Stimulated activated CD8-positive, alpha-beta memory T cell treated with anti-CD3 and anti-CD28 coated beads, Interleukin-2, amount 100 ng/mL, for 1 hour (primary cell): ENCODE data around the gene MPZL1.

Experiments used
- DNase-seq, 2 donors: peaks; one replicate each; pipeline ENCODE4 v3.0.0-alpha.2; 2020; ENCODE audit warnings: low read depth in 2 of 2

The MPZL1 gene

DNA sequence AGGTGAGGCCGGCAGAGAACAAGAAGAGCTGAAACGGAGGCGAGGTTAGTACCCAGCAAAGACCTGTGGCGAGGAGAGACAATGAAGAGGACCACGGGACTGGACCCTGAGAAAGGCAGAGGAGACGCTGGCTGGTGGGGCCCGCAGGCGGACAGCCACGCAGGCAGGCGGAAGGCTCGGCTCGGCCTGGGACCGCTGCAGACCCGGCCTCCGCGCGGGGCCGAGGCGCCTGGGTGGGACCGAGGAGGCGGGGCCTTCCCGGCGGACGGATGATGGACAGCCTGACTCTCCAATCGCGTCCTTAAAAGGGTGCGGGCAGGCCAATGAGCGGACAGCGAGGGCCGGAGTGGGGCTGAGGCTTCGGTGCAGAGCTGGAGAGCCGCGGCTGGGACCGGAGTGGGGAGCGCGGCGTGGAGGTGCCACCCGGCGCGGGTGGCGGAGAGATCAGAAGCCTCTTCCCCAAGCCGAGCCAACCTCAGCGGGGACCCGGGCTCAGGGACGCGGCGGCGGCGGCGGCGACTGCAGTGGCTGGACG lies at the start of gene MPZL1:
Gene MPZL1, plus strand, starts transcription at position 366 of the 535 bp plus-strand sequence. CDS start 170 bp downstream, outside the sequence.
- peak; percentile 85 to 90 for DNase-seq

- DNase-seq: no peak
These were observed 49.0 kb upstream of the MPZL1 start for GRCh38 chr1:167672831-167673230.

GRCh38 chr1:167673265-167673664 lies 48.5 kb upstream of the MPZL1 start:
- no peak for DNase-seq

DNA sequence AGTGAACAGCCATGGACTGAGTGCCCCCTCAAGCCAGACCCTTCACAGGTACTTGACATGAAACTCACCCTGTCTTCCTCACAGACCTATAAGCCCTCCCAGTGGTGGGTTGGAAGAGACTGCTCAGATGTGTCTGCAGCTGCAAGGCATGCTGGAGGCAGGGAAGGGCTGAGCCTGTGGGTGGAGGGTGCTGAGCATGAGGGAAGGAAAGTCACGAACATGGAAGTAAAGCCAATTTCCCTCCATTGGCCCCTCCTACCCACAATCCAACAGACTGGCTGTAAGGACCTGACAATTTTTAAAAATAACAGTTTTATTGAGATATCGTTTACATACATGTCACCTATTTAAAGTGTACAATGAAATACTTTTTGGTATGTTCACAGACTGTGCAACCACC lies 47.6 kb upstream of the MPZL1 start:
- no peak for DNase-seq

GRCh38 chr1:167675440-167675839 lies 46.3 kb upstream of the MPZL1 start:
- no peak for DNase-seq

GRCh38 chr1:167676205-167676915 lies 45.4 kb upstream of the MPZL1 start:
- DNase-seq: no peak

DNA sequence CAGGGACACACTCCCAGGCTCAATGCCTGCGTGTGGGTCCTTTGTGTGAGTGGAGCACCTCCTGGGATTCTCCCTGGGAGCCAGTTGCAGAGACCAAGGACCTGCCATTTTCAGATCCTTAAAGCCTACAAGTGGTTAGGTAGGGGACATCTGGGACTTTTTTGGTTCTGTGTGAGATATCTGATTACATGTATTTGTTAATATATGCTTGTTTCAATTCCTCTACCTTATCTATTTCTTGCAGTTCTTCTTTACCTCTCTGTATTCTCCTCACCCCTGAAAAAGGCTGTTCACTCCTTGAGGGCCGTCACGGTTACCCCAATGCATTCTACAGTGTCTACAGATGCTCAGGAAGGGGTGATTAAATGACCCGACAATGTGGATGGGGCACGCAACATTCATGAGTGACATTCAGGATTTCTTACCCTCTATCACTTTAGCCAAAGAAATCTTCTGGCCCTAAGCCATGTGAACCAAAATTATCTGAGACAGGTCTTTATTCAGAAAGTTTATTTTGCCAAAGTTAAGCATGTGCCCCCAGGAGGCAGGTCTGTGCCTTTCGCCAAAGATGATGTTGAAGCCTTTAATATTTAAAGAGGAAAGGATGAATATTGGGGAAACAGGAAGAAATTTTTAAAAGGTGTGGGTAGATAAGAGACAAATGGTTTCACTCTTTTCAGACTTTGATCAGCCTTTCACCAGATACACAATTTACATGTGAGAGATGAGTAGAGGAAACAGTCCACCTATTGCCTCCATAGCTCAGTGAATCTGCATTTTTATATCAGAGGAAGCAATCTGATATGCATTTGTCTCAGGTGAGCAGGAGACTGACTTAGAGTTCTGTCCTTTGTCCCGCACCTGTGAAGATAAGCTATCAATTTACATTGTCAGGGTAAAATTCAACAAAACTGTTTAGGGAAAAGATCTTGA lies 44.6 kb upstream of the MPZL1 start:
- DNase-seq: no peak

DNA sequence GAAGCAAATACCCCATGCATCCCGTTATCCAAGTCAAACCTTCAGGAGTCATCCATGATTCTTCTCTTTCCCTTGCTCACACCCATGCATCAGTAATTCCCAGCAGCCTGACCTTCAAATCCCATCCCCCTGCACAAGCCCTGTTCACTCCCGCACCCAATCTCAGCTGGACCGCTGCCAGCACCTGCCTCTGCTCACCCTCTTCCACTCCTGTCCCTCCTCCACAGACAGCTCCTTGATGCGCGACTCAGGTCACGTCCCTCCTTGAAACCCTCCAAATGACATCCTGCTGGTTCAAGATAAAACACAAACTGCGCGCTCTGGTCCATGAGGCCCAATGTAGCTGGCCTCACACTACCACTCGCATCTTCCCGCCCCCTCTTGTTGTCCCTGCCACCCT lies 43.4 kb upstream of the MPZL1 start:
- DNase-seq: no peak

DNA sequence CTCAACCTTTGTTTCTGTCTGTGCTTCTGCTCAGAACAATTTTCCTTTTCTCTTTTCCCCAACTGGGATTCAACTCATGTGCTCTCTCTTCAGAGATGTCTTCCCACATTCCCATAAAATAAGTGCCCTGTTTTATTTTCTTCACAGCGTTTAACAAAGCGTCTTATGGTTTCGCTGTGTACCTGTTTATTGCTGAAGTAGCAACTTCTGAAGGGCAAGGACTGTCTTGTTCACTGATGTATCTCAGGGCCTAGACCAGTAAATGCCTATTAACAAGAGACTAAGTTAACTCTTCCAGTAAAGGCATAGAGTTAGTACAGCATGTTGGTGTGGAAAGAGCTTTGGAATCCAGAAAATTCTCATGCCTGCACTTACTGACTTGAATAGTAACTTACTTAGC lies 42.9 kb upstream of the MPZL1 start:
- no peak for DNase-seq

- no peak for DNase-seq
These were observed 42.1 kb upstream of the MPZL1 start for GRCh38 chr1:167679714-167680113.

DNA sequence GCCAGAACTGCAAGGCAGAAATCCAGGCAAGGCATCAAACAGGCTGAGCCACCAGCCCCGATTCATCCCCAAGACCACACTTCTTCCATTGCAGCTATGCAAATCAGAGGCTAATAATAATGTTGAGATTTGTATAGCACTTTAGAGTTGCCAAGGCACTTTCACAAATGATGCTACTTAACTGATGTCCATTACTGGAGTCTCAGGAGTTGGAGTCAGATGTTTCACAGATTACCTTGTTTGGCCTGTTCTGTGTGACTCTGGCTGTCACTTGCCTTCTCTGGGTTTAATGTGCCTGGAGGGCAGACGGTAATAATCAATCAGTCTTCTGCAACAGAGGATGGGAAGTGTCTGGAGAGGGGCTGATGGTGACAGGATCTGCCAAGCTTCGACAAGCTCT lies 40.8 kb upstream of the MPZL1 start:
- no peak for DNase-seq

GRCh38 chr1:167681451-167682098 lies 40.2 kb upstream of the MPZL1 start:
- DNase-seq: no peak

GRCh38 chr1:167683226-167683625 lies 38.6 kb upstream of the MPZL1 start:
- DNase-seq: no peak

DNA sequence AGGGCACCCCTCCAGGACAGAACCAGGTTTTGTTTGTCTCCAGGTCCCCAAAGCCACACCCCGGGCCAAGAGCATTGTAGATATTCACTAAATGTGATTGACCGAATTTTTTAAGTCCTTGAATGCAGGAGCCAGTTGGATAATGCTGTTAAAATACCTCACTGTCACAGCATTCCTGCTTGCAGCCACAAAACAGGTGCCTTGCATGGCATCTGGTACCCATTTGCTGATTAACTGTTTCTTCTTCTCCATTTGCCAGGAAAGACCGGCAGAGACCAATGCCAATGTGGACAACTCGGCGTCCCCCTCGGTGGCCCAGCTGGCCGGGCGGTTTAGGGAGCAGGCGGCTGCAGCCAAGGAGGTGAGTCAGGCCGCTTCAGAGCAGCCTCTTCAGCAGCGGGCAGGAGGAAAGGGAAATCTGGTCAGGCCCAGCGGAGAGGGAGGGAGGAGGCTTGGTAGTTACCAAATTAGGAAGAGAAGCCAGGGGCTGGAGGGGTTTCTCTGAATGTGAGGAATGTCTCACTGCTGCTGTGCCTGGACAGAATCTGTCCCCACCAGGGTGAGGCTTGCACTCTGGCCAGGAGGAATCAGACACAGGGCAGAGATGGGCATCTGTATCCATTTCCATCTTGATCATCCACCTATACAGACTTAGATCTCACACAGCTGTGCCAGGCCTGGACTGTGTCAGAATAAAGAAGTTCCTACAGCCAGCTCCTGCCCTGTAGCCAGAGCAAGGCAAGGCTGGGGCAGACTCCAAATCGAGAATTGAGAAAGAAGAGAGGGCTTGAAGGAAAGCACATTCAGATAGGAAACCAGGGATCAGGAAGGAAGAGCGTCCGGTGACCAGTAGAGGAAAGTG lies 37.9 kb upstream of the MPZL1 start:
- no peak for DNase-seq

- DNase-seq: no peak
These were observed 35.9 kb upstream of the MPZL1 start for GRCh38 chr1:167685844-167686243.

- peak; percentile 55 to 62 for DNase-seq
These were observed 33.8 kb upstream of the MPZL1 start for GRCh38 chr1:167687919-167688519.

DNA sequence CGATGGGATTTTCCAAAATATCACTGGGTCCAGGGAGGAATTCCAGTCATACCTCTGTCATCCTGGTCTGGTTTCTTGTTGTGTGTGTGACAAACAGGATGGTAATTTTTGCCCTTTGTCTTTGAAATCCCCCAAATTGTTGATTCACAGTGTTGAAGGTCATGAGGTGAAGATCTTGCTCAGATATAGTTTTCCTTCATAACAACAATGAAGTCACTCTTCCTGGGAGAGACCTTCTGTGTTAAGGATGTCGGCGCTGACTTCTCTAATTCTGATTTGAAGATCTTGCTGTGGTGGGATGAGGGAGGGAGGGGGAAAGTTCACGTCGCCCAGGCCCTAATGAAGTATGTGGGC lies 32.2 kb upstream of the MPZL1 start:
- DNase-seq: no peak

DNA sequence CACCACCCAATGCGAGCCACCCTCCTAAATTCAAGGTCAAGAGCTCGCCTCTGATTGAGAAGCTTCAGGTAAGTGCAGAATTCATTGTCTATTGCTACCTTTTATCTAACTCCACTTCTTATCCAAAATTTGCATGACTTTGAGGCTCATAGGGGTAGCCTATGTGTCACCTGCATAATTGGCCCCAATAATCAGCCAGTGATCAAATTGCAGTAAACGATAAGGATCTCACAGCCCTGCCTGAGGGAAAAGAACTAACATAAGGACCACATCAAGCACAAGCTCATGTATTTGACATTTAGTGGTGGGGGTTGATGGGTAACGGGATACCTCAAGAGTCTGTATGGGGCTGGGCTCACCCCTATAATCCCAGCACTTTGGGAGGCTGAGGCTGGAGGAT lies 31.7 kb upstream of the MPZL1 start:
- DNase-seq: no peak

DNA sequence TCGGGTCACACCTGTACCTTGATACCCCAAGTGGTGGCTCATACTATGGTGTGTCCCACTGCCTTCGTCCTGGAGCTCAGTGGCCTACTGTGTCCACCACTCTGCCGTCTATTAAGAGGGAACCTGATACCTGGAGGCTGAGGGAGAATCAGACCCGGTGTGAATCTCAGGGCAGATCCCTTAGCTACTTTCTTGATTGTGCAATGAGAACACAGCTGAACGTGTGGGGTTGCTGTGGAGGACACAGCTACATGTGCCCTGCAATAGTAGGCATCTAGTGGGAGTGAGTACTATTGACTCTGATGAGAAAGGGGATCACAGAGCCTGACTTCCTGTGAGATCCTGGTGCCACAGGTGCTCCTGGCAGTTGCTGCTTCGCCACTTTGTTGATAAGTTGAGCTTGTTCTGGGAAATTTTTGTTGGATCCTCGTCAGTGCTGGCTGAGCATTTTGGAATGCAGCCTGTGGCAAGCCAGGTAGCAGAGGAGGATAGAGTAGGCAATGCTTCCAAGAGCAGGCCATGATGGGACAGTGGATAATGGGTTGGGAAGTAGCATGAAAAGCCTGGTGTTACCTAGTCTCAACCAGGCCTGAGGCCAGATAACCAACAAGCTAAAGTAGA lies 28.2 kb upstream of the MPZL1 start:
- DNase-seq: no peak

- no peak for DNase-seq
These were observed 27.1 kb upstream of the MPZL1 start for GRCh38 chr1:167694691-167695090.
